CD4-positive, CD25-positive, alpha-beta regulatory T cell (primary cell): ENCODE results near the gene OR1L1. TPM values are rescaled to one million over a fixed set of nuclear protein-coding genes. Genes with fewer than 3 reads are reported as not detected.

Experiments
- ATAC-seq, 2 donors: fragments of 150-1000 bp; cut with Tn5 transposase; one replicate each; pipeline ENCODE4 v1.10.0; 2021; ENCODE audit warnings: low read depth in 2 of 2, moderate number of reproducible peaks in 2 of 2, moderate library complexity in 1 of 2
- DNase-seq, 3 donors: peaks; one replicate each; pipeline versions ENCODE4 v3.0.0 to v3.0.0-alpha.2; 2012 to 2022; ENCODE audit warnings: mixed read lengths in 1 of 3
- H3K27ac ChIP-seq: one replicate; pipeline ENCODE4 v1.7.0; 2013; ENCODE audit warnings: mild to moderate bottlenecking, low read length; ENCODE audit not compliant: insufficient read depth, poor library complexity, severe bottlenecking
- H3K27me3 ChIP-seq: one replicate; pipeline ENCODE4 v1.7.0; 2013; ENCODE audit warnings: low read length; ENCODE audit not compliant: control insufficient read depth, insufficient read depth
- H3K36me3 ChIP-seq: one replicate; pipeline ENCODE4 v1.7.0; 2013; ENCODE audit warnings: mild to moderate bottlenecking, low read length, moderate library complexity; ENCODE audit not compliant: control insufficient read depth, insufficient read depth
- H3K4me1 ChIP-seq: 2 replicates; pipeline ENCODE4 v1.7.0; 2013; ENCODE audit warnings: mild to moderate bottlenecking, low read length; ENCODE audit not compliant: insufficient read depth, control insufficient read depth, poor library complexity, severe bottlenecking
- H3K4me3 ChIP-seq: one replicate; pipeline ENCODE4 v1.7.0; 2013; ENCODE audit warnings: low read depth, mild to moderate bottlenecking, low read length, moderate library complexity
- H3K9me3 ChIP-seq, 2 experiments: 1 replicate in 1 of 2; 2 replicates in 1 of 2; pipeline ENCODE4 v1.7.0; 2013; ENCODE audit warnings: low read length in 2 of 2, mild to moderate bottlenecking in 1 of 2, moderate library complexity in 1 of 2; ENCODE audit not compliant: control insufficient read depth in 2 of 2
- H3K27ac Mint-ChIP-seq, 3 donors: one replicate each; pipeline ENCODE4 v1.8.0; 2020 to 2022; ENCODE audit warnings: mild to moderate bottlenecking in 3 of 3, mixed read lengths in 3 of 3, moderate library complexity in 2 of 3
- H3K27me3 Mint-ChIP-seq: one replicate; pipeline ENCODE4 v1.8.0; 2022; ENCODE audit warnings: mild to moderate bottlenecking, mixed read lengths
- H3K36me3 Mint-ChIP-seq: one replicate; pipeline ENCODE4 v1.8.0; 2020; ENCODE audit warnings: mixed read lengths
- H3K4me1 Mint-ChIP-seq, 4 donors: one replicate each; pipeline ENCODE4 v1.8.0; 2020 to 2022; ENCODE audit warnings: mixed read lengths in 4 of 4, mild to moderate bottlenecking in 1 of 4
- H3K4me3 Mint-ChIP-seq, 4 donors: one replicate each; pipeline ENCODE4 v1.8.0; 2020 to 2022; ENCODE audit warnings: mild to moderate bottlenecking in 4 of 4, mixed read lengths in 4 of 4, moderate library complexity in 3 of 4
- H3K9me3 Mint-ChIP-seq, 7 donors: one replicate each; pipeline ENCODE4 v1.8.0; 2020 to 2022; ENCODE audit warnings: mixed read lengths in 7 of 7, mild to moderate bottlenecking in 3 of 7, moderate library complexity in 2 of 7
- polyA plus RNA-seq, 4 donors: library from polyadenylated mRNA; unstranded; fragments of 300-500 nt; fragmentation: Illumina TruSeq; gene quantifications; one replicate each; pipeline ENCODE4 v1.2.3, GENCODE V29; 2021
- total RNA-seq: library from RNA; stranded (reverse); gene quantifications from one replicate; pipeline ENCODE4 v1.2.3, GENCODE V29; 2022

Gene OR1L1
- total and polyA plus RNA-seq, 5 donors from 2014 or later = not detected

- H3K4me3 ChIP-seq = no peak overlapping the region
- no peak overlapping the region for H3K27ac Mint-ChIP-seq
- DNase-seq (no peak), ATAC-seq (no peak)
- no peaks in the 10 kb centered on the region for H3K36me3 Mint-ChIP-seq
- H3K27ac ChIP-seq = no peak overlapping the region
- H3K9me3 Mint-ChIP-seq = peaks cover 2 to 24% (median 6%) of the 10 kb centered on the region in 7 donors
- H3K4me1 ChIP-seq = no peaks in the 10 kb centered on the region
- peaks cover 8 to 10% of the 10 kb centered on the region in 2 experiments for H3K9me3 ChIP-seq
- no peaks in the 10 kb centered on the region for H3K27me3 ChIP-seq
- no peak overlapping the region for H3K4me3 Mint-ChIP-seq
- H3K4me1 Mint-ChIP-seq = no peaks in the 10 kb centered on the region
- no peaks in the 10 kb centered on the region for H3K36me3 ChIP-seq
- H3K27me3 Mint-ChIP-seq = peaks cover 4% of the 10 kb centered on the region
Observed at GRCh38 chr9:122695696-122696095, 34.2 kb downstream of the OR1L1 start.

Other genes with a start within 250 kb of the OR1L1 start
- not detected for gene OR1J1, start 183.8 kb upstream of the OR1L1 start, total RNA-seq
- gene OR1J1, start 183.8 kb upstream of the OR1L1 start, polyA plus RNA-seq = not detected
- gene OR1J2, start 150.9 kb upstream of the OR1L1 start, total RNA-seq = 0.42 TPM
- gene OR1J2, start 150.9 kb upstream of the OR1L1 start, polyA plus RNA-seq = not detected
- 1.8 TPM for gene OR1J4, start 142.6 kb upstream of the OR1L1 start, total RNA-seq
- gene OR1J4, start 142.6 kb upstream of the OR1L1 start, polyA plus RNA-seq = not detected
- not detected for gene OR1N1, start 134.4 kb upstream of the OR1L1 start, total RNA-seq
- not detected for gene OR1N1, start 134.4 kb upstream of the OR1L1 start, polyA plus RNA-seq
- gene OR1N2, start 108.6 kb upstream of the OR1L1 start, total RNA-seq = 0.81 TPM
- gene OR1N2, start 108.6 kb upstream of the OR1L1 start, polyA plus RNA-seq = not detected
- gene OR1L8, start 78.3 kb upstream of the OR1L1 start, total RNA-seq = not detected
- gene OR1L8, start 78.3 kb upstream of the OR1L1 start, polyA plus RNA-seq = under 1 TPM in 3 of 4 donors, not detected in 1; 0.12 to 0.50 (median 0.20) TPM
- gene OR1Q1, start 47.0 kb upstream of the OR1L1 start, total RNA-seq = 0.72 TPM
- not detected for gene OR1Q1, start 47.0 kb upstream of the OR1L1 start, polyA plus RNA-seq
- gene OR1B1, start 4.1 kb upstream of the OR1L1 start, total RNA-seq = not detected
- gene OR1B1, start 4.1 kb upstream of the OR1L1 start, polyA plus RNA-seq = not detected
- gene OR1L3, start 13.4 kb downstream of the OR1L1 start, total RNA-seq = not detected
- not detected for gene OR1L3, start 13.4 kb downstream of the OR1L1 start, polyA plus RNA-seq
- not detected for gene OR1L4, start 62.3 kb downstream of the OR1L1 start, total RNA-seq
- not detected for gene OR1L4, start 62.3 kb downstream of the OR1L1 start, polyA plus RNA-seq
- gene OR1L6, start 80.6 kb downstream of the OR1L1 start, total RNA-seq = not detected
- gene OR1L6, start 80.6 kb downstream of the OR1L1 start, polyA plus RNA-seq = under 1 TPM in 1 of 4 donors, not detected in 3; 0.17 TPM
- not detected for gene OR5C1, start 127.2 kb downstream of the OR1L1 start, total RNA-seq
- gene OR5C1, start 127.2 kb downstream of the OR1L1 start, polyA plus RNA-seq = not detected
- not detected for gene OR1K1, start 138.4 kb downstream of the OR1L1 start, total RNA-seq
- under 1 TPM in 2 of 4 donors, not detected in 2; 0.34 to 0.41 TPM for gene OR1K1, start 138.4 kb downstream of the OR1L1 start, polyA plus RNA-seq
- 24.5 TPM for gene PDCL, start 166.9 kb downstream of the OR1L1 start, total RNA-seq
- 10 to 100 TPM; 16.7 to 20.1 (median 18.4) TPM for gene PDCL, start 166.9 kb downstream of the OR1L1 start, polyA plus RNA-seq
- 82.4 TPM for gene RC3H2, start 243.6 kb downstream of the OR1L1 start, total RNA-seq
- 10 to 100 TPM; 23.2 to 35.7 (median 28.0) TPM for gene RC3H2, start 243.6 kb downstream of the OR1L1 start, polyA plus RNA-seq